Panc1 (cell line): ENCODE measurements around the gene SDR39U1.

ENCODE experiments used
- POLR2AphosphoS5 ChIP-seq: IDR thresholded peaks from 2 replicates; pipeline ENCODE4 v1.6.1; 2012; ENCODE audit warnings: mild to moderate bottlenecking, low read depth, low read length, moderate library complexity
- TCF7L2 ChIP-seq: IDR thresholded peaks from 2 replicates; pipeline ENCODE4 v1.6.1; 2011; ENCODE audit warnings: mild to moderate bottlenecking, low read depth, low read length, inconsistent platforms
- TF ChIP-seq, protein P1 (sequence below): fragments of 450-650 bp; IDR thresholded peaks from 2 replicates; pipeline ENCODE4 v1.5.1; 2017; ENCODE audit warnings: mild to moderate bottlenecking
- TF ChIP-seq, protein P2 (sequence below), 2 experiments: IDR thresholded peaks; 2 replicates each; pipeline ENCODE4 v1.6.1; 2011 to 2012; ENCODE audit warnings: low read depth in 2 of 2, control low read depth in 1 of 2, low read length in 1 of 2, mild to moderate bottlenecking in 1 of 2, moderate library complexity in 1 of 2; ENCODE audit not compliant: insufficient read depth in 1 of 2

DNA sequence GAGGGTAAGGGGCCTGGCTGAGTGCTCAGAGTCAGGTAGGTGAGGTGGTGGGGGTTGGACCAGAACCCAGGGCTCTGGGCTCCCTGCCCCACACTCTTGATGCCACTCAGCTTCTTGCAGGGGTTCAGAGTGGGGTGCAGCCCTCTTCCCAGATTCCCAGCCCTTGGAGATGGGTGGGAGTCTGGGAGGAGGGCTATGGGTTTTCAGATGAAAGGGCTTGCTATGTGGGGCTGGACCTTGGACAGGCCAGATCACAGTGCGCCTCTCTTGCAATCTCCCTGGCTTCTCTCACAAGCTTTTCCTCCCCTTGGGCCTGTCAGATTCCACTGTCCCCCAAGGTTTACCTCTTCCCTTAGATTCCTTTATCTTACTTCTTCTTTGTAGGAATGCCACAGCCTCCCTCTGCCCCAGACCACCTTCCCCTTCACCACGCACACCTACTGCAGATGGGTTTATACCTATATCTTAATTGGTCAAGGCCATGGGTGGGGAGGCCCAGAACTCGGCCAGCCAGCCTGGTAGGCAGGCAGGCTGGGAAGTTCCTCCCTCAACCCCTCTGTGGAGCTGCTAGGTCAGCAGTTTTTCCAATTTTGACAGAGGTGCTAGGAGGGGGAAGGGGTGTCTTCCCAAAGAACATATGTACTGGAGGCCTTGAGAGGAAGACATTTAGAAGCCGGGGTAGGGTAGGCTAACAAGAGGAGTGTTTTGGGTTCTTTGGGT is 42.4 kb downstream of the SDR39U1 start:
- TF ChIP-seq, protein P1, sequence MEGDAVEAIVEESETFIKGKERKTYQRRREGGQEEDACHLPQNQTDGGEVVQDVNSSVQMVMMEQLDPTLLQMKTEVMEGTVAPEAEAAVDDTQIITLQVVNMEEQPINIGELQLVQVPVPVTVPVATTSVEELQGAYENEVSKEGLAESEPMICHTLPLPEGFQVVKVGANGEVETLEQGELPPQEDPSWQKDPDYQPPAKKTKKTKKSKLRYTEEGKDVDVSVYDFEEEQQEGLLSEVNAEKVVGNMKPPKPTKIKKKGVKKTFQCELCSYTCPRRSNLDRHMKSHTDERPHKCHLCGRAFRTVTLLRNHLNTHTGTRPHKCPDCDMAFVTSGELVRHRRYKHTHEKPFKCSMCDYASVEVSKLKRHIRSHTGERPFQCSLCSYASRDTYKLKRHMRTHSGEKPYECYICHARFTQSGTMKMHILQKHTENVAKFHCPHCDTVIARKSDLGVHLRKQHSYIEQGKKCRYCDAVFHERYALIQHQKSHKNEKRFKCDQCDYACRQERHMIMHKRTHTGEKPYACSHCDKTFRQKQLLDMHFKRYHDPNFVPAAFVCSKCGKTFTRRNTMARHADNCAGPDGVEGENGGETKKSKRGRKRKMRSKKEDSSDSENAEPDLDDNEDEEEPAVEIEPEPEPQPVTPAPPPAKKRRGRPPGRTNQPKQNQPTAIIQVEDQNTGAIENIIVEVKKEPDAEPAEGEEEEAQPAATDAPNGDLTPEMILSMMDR, result no peak
- TF ChIP-seq, protein P2, sequence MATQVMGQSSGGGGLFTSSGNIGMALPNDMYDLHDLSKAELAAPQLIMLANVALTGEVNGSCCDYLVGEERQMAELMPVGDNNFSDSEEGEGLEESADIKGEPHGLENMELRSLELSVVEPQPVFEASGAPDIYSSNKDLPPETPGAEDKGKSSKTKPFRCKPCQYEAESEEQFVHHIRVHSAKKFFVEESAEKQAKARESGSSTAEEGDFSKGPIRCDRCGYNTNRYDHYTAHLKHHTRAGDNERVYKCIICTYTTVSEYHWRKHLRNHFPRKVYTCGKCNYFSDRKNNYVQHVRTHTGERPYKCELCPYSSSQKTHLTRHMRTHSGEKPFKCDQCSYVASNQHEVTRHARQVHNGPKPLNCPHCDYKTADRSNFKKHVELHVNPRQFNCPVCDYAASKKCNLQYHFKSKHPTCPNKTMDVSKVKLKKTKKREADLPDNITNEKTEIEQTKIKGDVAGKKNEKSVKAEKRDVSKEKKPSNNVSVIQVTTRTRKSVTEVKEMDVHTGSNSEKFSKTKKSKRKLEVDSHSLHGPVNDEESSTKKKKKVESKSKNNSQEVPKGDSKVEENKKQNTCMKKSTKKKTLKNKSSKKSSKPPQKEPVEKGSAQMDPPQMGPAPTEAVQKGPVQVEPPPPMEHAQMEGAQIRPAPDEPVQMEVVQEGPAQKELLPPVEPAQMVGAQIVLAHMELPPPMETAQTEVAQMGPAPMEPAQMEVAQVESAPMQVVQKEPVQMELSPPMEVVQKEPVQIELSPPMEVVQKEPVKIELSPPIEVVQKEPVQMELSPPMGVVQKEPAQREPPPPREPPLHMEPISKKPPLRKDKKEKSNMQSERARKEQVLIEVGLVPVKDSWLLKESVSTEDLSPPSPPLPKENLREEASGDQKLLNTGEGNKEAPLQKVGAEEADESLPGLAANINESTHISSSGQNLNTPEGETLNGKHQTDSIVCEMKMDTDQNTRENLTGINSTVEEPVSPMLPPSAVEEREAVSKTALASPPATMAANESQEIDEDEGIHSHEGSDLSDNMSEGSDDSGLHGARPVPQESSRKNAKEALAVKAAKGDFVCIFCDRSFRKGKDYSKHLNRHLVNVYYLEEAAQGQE (IDR thresholded peaks at IDR 0.05; ENCODE audit: insufficient read depth in 1 of 2, low read depth in 2 of 2, low read length in 1 of 2), result no peak
- TF ChIP-seq TCF7L2 (no peak), POLR2AphosphoS5 (no peak)
